ENCODE measurements around the gene LIG1.

- TF ChIP-seq EZH2 (IDR thresholded peaks at IDR 0.05; ENCODE audit: insufficient read depth, poor library complexity, severe bottlenecking) (no peak), EZH2phosphoT487 (IDR thresholded peaks at IDR 0.05; ENCODE audit: insufficient read depth, low read depth) (no peak)
Measured at GRCh38 chr19:48196933-48197665, 27.0 kb upstream of the LIG1 start.
